Breast epithelium (tissue), 3 donors: ENCODE results near the gene SIGMAR1.

Source experiments
- POLR2A ChIP-seq: fragments of 450-650 bp; IDR thresholded peaks from one replicate; pipeline ENCODE4 v1.6.1; 2016; ENCODE audit warnings: antibody characterized with exemption, mild to moderate bottlenecking, moderate library complexity
- TF ChIP-seq, protein P1 (sequence below), 3 donors: fragments of 450-650 bp; IDR thresholded peaks; one replicate each; pipeline ENCODE4 v1.5.1; 2016 to 2017; ENCODE audit warnings: antibody characterized with exemption in 3 of 3, mild to moderate bottlenecking in 3 of 3, moderate library complexity in 3 of 3

DNA sequence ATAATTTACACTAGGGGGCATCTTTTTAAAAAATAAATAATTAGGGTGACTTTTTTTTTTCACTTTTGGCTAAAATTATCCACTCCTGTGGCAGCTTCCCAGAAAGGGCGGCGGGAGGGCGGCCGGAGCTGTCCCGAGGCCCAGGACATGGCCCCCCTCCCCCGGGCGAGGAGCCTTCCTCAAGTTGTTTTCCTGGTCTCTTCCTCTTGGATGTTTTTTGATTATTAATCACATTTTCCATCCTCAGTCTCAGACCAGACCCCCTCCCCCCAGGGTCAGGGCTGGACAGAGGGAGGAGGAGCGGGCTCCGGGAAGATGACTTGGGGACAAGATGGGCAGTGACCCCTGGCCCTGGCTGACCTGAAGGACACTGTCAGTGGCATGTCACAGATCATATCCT, 43.4 kb downstream of the SIGMAR1 start:
- TF ChIP-seq, protein P1, sequence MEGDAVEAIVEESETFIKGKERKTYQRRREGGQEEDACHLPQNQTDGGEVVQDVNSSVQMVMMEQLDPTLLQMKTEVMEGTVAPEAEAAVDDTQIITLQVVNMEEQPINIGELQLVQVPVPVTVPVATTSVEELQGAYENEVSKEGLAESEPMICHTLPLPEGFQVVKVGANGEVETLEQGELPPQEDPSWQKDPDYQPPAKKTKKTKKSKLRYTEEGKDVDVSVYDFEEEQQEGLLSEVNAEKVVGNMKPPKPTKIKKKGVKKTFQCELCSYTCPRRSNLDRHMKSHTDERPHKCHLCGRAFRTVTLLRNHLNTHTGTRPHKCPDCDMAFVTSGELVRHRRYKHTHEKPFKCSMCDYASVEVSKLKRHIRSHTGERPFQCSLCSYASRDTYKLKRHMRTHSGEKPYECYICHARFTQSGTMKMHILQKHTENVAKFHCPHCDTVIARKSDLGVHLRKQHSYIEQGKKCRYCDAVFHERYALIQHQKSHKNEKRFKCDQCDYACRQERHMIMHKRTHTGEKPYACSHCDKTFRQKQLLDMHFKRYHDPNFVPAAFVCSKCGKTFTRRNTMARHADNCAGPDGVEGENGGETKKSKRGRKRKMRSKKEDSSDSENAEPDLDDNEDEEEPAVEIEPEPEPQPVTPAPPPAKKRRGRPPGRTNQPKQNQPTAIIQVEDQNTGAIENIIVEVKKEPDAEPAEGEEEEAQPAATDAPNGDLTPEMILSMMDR (IDR thresholded peaks at IDR 0.05) = no peak
- TF ChIP-seq POLR2A = no peak
